GM23338 (cell line): ENCODE results near the gene SEMA3C. TPM values are rescaled to one million over a fixed set of nuclear protein-coding genes. Genes with fewer than 3 reads are reported as not detected.

Experiments
- ATAC-seq: fragments of 200-7000 bp; cut with Tn5 transposase; 3 replicates; pipeline ENCODE4 v1.9.1; 2020
- DNase-seq: peaks from one replicate; pipeline ENCODE4 v3.0.0-alpha.2; 2015; ENCODE audit warnings: low spot score
- H2AFZ ChIP-seq: fragments of 200-600 bp; sonication (generic); 2 replicates; pipeline ENCODE4 v1.8.0; 2016; ENCODE audit warnings: antibody characterized with exemption, mild to moderate bottlenecking, moderate library complexity
- H3F3A ChIP-seq: fragments of 200-600 bp; sonication (generic); replicated peaks from 2 replicates; pipeline ENCODE4 v1.8.0; 2017; ENCODE audit warnings: antibody characterized with exemption, mixed run types, low read depth
- H3K27ac ChIP-seq: fragments of 200-600 bp; sonication (generic); 2 replicates; pipeline ENCODE4 v1.6.1; 2016; ENCODE audit warnings: low read depth
- H3K27me3 ChIP-seq: fragments of 200-600 bp; sonication (generic); 2 replicates; pipeline ENCODE4 v1.8.0; 2016; ENCODE audit warnings: mild to moderate bottlenecking, mixed run types, moderate library complexity; ENCODE audit not compliant: insufficient read depth
- H3K36me3 ChIP-seq: fragments of 200-600 bp; sonication (generic); 2 replicates; pipeline ENCODE4 v1.8.0; 2016; ENCODE audit warnings: mild to moderate bottlenecking; ENCODE audit not compliant: insufficient read depth
- H3K4me1 ChIP-seq: fragments of 200-600 bp; sonication (generic); 2 replicates; pipeline ENCODE4 v1.8.0; 2016; ENCODE audit warnings: mild to moderate bottlenecking, moderate library complexity; ENCODE audit not compliant: insufficient read depth
- H3K4me2 ChIP-seq: fragments of 200-600 bp; sonication (generic); 2 replicates; pipeline ENCODE4 v1.7.1; 2017; ENCODE audit warnings: mixed run types
- H3K4me3 ChIP-seq: fragments of 200-600 bp; sonication (generic); 2 replicates; pipeline ENCODE4 v1.6.1; 2016; ENCODE audit warnings: mixed run types
- H3K79me2 ChIP-seq: fragments of 200-600 bp; sonication (generic); replicated peaks from 2 replicates; pipeline ENCODE4 v1.8.0; 2017; ENCODE audit warnings: mild to moderate bottlenecking; ENCODE audit not compliant: insufficient read depth
- H3K9me2 ChIP-seq: fragments of 200-600 bp; sonication (generic); 2 replicates; pipeline ENCODE4 v1.8.0; 2017; ENCODE audit not compliant: insufficient read depth
- H4K20me1 ChIP-seq: fragments of 200-600 bp; sonication (generic); replicated peaks from 2 replicates; pipeline ENCODE4 v1.8.0; 2017; ENCODE audit warnings: mild to moderate bottlenecking; ENCODE audit not compliant: insufficient read depth
- H3K27ac Mint-ChIP-seq: 2 replicates; pipeline ENCODE4 v1.8.0; 2020; ENCODE audit warnings: inconsistent platforms, mild to moderate bottlenecking, moderate library complexity, mixed read lengths
- H3K27me3 Mint-ChIP-seq: 3 replicates; pipeline ENCODE4 v1.8.0; 2022; ENCODE audit warnings: low read depth, mild to moderate bottlenecking, moderate library complexity, mixed read lengths, inconsistent platforms; ENCODE audit not compliant: insufficient read depth, poor library complexity
- H3K36me3 Mint-ChIP-seq: 3 replicates; pipeline ENCODE4 v1.8.0; 2021; ENCODE audit warnings: low read depth, mild to moderate bottlenecking, inconsistent platforms, moderate library complexity, mixed read lengths
- H3K4me1 Mint-ChIP-seq: 3 replicates; pipeline ENCODE4 v1.8.0; 2020; ENCODE audit warnings: mild to moderate bottlenecking, inconsistent platforms, mixed read lengths
- H3K4me3 Mint-ChIP-seq: 3 replicates; pipeline ENCODE4 v1.8.0; 2021; ENCODE audit warnings: moderate library complexity, mild to moderate bottlenecking, inconsistent platforms, mixed read lengths
- H3K9me3 Mint-ChIP-seq: 3 replicates; pipeline ENCODE4 v1.8.0; 2020; ENCODE audit warnings: moderate library complexity, mild to moderate bottlenecking, inconsistent platforms, mixed read lengths
- CTCF ChIP-seq, 2 experiments: fragments of 200-600 bp in 1 of 2; sonication (generic) in 1 of 2; conservative IDR thresholded peaks; 2 replicates each; pipeline versions ENCODE4 v1.5.1 to v1.6.1; 2016 to 2017; ENCODE audit warnings: antibody characterized with exemption in 2 of 2, low read depth in 2 of 2, mild to moderate bottlenecking in 2 of 2, moderate library complexity in 1 of 2
- ETS1 ChIP-seq: IDR thresholded peaks from 2 replicates; pipeline ENCODE4 v1.6.1; 2016; ENCODE audit warnings: antibody characterized with exemption
- EZH2 ChIP-seq: fragments of 200-600 bp; sonication (generic); IDR thresholded peaks from one replicate; pipeline ENCODE4 v1.8.0; 2017; ENCODE audit warnings: antibody characterized with exemption, mild to moderate bottlenecking, low read depth; ENCODE audit not compliant: unreplicated experiment
- EZH2phosphoT487 ChIP-seq: fragments of 200-600 bp; sonication (generic); IDR thresholded peaks from one replicate; pipeline ENCODE4 v1.8.1; 2018; ENCODE audit warnings: antibody characterized with exemption; ENCODE audit not compliant: unreplicated experiment
- JUNB ChIP-seq: IDR thresholded peaks from one replicate; pipeline ENCODE4 v1.6.1; 2016; ENCODE audit warnings: antibody characterized with exemption; ENCODE audit not compliant: unreplicated experiment
- NANOG ChIP-seq: IDR thresholded peaks from 2 replicates; pipeline ENCODE4 v1.6.1; 2016; ENCODE audit warnings: antibody characterized with exemption, borderline replicate concordance
- REST ChIP-seq: IDR thresholded peaks from one replicate; pipeline ENCODE4 v1.6.1; 2018; ENCODE audit warnings: antibody characterized with exemption; ENCODE audit not compliant: unreplicated experiment
- STAT1 ChIP-seq: IDR thresholded peaks from one replicate; pipeline ENCODE4 v1.6.1; 2016; ENCODE audit warnings: antibody characterized with exemption; ENCODE audit not compliant: unreplicated experiment
- ZNF114 ChIP-seq: fragments of 250-450 bp; sonication (Bioruptor Pico); IDR thresholded peaks from 2 replicates; pipeline ENCODE4 v1.5.0; 2020; ENCODE audit warnings: mild to moderate bottlenecking, moderate library complexity
- ZNF462 ChIP-seq: fragments of 250-450 bp; sonication (Bioruptor Pico); IDR thresholded peaks from 2 replicates; pipeline ENCODE4 v1.5.0; 2020; ENCODE audit warnings: mild to moderate bottlenecking, moderate library complexity
- polyA plus RNA-seq: library from polyadenylated mRNA; unstranded; fragments of >200 nt; fragmentation: Nextera tagmentation; extraction: Ambion mirVana; gene quantifications from 2 replicates; pipeline ENCODE4 v1.2.1, GENCODE V29; 2016
- total RNA-seq: library from RNA; depleted of rRNA; stranded (reverse); fragments of >200 nt; shearing (Covaris generic); gene quantifications from 2 replicates; pipeline ENCODE4 v1.2.3, GENCODE V29; 2014

Gene SEMA3C
- total and polyA plus RNA-seq, 2 experiments from 2014 or later: 1.0 to 3.5 TPM

- Histone ChIP-seq H3K27ac (no peak overlapping the region), H3K9me2 (no peaks in the 10 kb centered on the region), H3K4me1 (peaks cover 7% of the 10 kb centered on the region), H4K20me1 (no peaks in the 10 kb centered on the region), H3F3A (no peaks in the 10 kb centered on the region), H3K27me3 (no peaks in the 10 kb centered on the region), H3K4me2 (no peak overlapping the region), H3K79me2 (no peaks in the 10 kb centered on the region), H3K4me3 (no peak overlapping the region), H2AFZ (no peak overlapping the region), H3K36me3 (no peaks in the 10 kb centered on the region)
- no peak for DNase-seq
- Mint-ChIP-seq H3K9me3 (no peaks in the 10 kb centered on the region; the same call in 2 of the 3 replicates), H3K27me3 (peaks cover 19% of the 10 kb centered on the region), H3K27ac (no peak overlapping the region), H3K36me3 (no peaks in the 10 kb centered on the region), H3K4me1 (peaks cover 33% of the 10 kb centered on the region), H3K4me3 (no peak overlapping the region)
- ATAC-seq: no peak
- TF ChIP-seq ZNF462 (CRISPR knock-in tag) (no peak), JUNB (no peak), EZH2 (no peak), EZH2phosphoT487 (no peak), ZNF114 (CRISPR knock-in tag) (no peak), NANOG (no peak), ETS1 (no peak), CTCF (conservative IDR thresholded peaks at IDR 0.05; ENCODE audit: low read depth in 2 of 2) (no peak), REST (no peak), STAT1 (no peak)
These were observed 148.8 kb downstream of the SEMA3C start for GRCh38 chr7:80770061-80770460.
